LNCaP clone FGC (cell line): Measurements from ENCODE around the gene C1RL.

Source experiments
- DNase-seq: peaks from one replicate; pipeline ENCODE4 v3.0.0-alpha.2; 2011; ENCODE audit warnings: low read depth
- H3K4me3 ChIP-seq: 2 replicates; pipeline ENCODE4 v1.5.1; 2011; ENCODE audit warnings: mild to moderate bottlenecking, low read depth, low read length, control low read depth
- CTCF ChIP-seq: IDR thresholded peaks from 2 replicates; pipeline ENCODE4 v1.5.1; 2012; ENCODE audit warnings: mild to moderate bottlenecking; ENCODE audit not compliant: control insufficient read depth, insufficient read depth; ENCODE audit errors: extremely low read depth

The C1RL gene

DNA sequence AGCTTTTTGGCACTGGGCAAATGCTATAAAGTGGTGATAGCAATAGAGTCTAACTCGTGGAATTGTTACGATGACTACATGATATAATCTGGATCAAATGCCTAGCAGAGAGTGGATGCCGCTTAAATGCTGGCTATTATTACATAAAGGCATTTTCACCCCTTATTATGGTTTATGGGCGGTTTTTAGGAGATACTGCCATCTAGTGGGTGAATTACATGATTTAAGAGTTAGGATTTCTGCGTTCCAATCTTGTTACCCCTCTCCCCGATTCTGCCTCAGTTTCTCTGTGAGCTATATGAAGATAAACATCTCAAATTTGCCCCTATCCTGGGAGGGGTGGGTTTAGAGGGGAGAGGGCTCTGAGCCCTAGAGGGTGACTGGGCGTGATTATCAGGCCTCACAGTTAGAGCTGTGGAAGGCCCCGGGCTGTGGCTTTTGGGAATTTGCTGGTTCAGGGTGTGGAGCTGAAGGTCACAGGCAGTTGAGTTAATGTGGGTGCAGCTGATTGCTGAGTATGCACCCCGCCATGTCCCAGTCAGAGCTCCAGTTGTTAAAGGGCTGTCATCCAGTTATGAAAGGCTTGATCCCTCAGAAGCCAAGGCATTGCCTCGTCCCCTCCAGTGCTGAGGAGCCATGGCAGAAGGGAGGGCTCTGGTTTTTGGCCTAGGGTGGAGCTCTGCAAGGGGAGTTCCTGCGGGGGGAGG, 35.6 kb upstream of the C1RL start:
- TF ChIP-seq CTCF = peak; percentile 41
- DNase-seq = no peak
- H3K4me3 ChIP-seq = no peak overlapping the region

DNA sequence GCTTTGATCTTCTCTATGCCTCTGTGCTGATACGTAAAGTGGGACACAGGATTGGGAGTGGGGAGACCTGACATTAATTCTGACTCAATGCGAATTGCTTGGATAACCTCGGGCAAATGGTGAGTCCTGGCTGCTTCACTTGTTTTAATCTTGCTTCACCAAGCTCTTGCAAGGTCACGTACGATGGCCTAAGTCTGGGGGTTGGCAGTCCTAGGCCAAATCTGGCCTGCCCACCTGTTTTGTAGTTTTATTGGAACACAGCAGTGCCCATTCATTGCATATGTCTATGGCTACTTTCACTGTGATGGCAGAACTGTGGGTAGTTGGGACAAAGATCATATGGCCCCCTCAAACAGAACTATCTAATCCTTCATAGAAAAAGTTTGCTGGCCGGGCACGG, 34.5 kb upstream of the C1RL start:
- no peak for DNase-seq
- no peak overlapping the region for H3K4me3 ChIP-seq
- TF ChIP-seq CTCF = no peak

DNA sequence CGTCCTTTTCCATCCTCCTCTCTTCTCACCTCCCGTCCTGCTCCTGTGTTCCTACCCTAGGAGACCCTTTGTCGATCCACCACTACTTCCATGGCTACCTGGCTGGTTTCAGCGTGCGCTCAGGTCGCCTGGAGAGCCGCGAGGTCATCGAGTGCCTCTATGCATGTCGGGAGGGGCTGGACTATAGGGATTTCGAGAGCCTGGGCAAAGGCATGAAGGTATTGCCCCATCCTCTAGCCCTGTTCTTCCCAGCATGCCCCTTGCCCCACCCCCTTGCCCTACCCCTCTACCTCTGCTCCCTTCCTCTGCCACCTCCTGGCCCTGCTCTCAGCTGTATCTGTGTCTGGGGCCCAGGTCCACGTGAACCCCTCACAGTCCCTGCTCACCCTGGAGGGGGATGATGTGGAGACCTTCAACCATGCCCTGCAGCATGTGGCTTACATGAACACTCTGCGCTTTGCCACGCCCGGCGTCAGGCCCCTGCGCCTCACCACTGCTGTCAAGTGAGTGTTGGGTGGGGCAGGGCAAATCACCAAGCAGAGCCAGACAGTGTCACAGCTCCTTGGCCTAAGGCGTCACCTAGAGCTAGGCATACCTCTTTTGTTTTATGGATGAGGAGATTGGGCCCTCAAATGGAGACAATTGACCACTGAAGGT, 33.9 kb upstream of the C1RL start:
- no peak for DNase-seq
- no peak overlapping the region for H3K4me3 ChIP-seq
- TF ChIP-seq CTCF = no peak

GRCh38 chr12:7142056-7142644, 33.1 kb upstream of the C1RL start:
- no peak overlapping the region for H3K4me3 ChIP-seq
- no peak for DNase-seq
- peak; percentile 76 for TF ChIP-seq CTCF

DNA sequence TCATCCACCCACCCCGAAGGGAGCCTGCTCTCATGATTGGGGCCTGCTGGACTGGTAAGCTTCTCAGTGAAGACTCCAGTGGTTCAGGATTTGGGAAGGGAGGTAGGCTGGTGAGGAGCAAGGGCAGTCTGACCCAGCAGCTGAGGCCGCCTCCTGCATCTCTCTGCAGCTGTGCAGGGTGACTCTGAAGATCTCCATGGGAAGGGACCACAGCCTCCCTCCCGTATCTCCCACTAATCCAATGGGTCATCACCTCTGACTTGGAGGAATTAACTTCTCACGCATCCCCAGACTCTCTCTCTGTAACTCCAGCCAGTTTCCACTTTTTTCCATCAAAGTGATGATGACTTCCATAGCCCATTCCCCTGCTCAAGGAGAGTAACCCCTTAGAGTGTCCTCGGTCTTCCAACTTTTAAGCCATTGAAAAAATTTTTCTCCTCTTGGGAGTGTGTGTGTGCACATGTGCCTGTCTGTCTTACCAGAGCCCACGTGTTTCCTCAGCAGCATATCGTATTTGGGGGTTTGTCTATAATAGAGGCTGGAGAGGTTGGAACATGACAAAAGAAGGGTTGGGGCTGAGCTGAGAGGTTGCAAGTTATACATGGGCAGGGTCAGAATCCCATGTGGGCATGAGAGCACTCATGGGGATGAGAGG, 32.5 kb upstream of the C1RL start:
- no peak for DNase-seq
- TF ChIP-seq CTCF = no peak
- H3K4me3 ChIP-seq = no peak overlapping the region

DNA sequence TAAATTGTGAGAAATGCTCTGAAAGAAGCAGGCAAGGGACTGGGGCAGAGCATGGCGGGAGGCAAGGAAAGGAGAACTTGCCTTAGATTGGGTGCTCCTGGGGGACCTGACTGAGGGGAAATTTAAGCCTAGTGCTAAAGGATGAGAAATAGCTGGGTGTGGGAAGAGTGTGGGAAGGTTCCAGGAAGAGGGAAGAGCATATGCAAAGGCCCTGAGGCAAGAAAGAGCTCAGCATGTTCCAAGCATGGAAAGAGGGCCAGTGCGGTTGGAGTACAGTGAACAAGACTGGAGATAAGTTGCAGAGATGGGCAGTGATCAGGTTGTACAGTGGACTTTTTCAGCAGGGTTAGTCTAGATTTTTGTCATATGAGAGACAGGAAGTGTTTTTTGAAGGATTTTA, 30.2 kb upstream of the C1RL start:
- no peak for DNase-seq
- no peak for TF ChIP-seq CTCF
- no peak overlapping the region for H3K4me3 ChIP-seq
